Jurkat, Clone E6-1 (cell line): Measurements from ENCODE around the gene ATXN2.
"Not testable (repeated sequence)": the region's sequence is repeated elsewhere in the genome, so short reads cannot be mapped to it uniquely, and the experiment has no call there.

Experiments used
- DNase-seq: peaks from one replicate; pipeline ENCODE4 v3.0.0-alpha.2; 2011; ENCODE audit warnings: low read depth, low spot score
- H3K4me3 ChIP-seq: 2 replicates; pipeline ENCODE4 v1.5.1; 2011; ENCODE audit warnings: mild to moderate bottlenecking, low read length, control low read depth, moderate library complexity

ATXN2 gene

DNA sequence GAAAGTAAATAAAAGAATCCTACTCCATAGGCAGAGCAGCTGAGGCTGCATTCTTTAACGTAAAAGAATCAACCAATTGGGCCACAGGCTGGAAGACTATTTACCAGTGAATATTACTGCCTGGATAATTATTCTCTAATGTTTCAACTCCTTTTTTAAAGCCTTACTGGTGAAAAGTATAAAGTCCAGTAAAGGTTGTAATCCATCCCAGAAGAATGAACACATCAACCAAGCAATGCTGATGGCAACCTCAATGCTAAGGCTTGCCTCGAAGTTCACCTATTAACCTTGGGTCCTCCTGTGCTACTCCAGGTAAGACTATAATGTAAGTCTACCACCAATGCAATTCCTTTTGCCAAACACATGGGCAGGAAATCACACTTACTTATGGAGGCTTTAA is 77.3 kb downstream of the ATXN2 start:
- DNase-seq: no peak
- H3K4me3 ChIP-seq: no peak overlapping the region

DNA sequence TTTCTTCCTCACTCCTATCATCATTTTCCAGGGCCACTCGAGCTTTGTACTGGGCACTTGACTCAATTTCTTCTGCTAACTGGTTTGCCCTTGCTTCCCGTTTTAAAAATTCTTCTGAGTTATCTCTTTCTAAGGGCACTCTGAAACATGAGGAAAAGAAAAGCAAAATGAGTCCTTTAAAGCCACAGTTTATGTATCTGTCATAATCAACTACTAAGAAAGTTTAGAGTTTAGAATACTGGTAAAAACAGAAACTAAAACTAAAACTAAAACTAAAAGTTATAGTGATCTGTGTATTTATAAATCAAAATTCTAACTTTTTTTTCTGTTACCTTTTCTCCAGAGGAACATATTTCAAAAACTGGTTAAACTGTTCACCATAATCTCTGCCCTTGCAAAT is 79.2 kb downstream of the ATXN2 start:
- DNase-seq: no peak
- H3K4me3 ChIP-seq: no peak overlapping the region

DNA sequence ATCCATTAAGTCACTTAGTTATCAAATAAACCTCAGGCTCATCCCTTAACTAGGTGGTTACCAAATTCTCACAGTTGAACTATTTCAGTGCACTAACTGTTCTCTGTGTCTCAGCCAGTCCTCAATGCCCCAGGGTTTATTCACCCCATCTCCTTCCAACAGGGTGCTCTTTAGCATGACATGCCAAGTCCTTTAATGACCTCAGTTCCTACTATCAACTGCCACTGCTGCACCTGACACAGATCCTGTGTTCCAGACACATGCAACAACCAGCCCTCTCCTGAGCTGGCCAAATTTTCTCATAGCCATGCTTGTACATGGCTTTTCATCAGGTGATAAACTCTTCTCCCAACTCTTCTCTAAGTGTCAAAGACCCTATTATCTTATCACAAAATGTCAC is 80.0 kb downstream of the ATXN2 start:
- no peak for DNase-seq
- H3K4me3 ChIP-seq: no peak overlapping the region

DNA sequence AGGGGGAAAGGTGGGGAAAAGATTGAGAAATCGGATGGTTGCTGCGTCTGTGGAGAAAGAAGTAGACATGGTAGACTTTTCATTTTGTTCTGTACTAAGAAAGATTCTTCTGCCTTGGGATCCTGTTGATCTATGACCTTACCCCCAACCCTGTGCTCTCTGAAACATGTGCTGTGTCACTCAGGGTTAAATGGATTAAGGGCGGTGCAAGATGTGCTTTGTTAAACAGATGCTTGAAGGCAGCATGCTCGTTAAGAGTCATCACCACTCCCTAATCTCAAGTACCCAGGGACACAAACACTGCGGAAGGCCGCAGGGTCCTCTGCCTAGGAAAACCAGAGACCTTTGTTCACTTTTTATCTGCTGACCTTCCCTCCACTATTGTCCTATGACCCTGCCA is 91.4 kb downstream of the ATXN2 start:
- DNase-seq, H3K4me3 ChIP-seq: not testable (repeated sequence)

DNA sequence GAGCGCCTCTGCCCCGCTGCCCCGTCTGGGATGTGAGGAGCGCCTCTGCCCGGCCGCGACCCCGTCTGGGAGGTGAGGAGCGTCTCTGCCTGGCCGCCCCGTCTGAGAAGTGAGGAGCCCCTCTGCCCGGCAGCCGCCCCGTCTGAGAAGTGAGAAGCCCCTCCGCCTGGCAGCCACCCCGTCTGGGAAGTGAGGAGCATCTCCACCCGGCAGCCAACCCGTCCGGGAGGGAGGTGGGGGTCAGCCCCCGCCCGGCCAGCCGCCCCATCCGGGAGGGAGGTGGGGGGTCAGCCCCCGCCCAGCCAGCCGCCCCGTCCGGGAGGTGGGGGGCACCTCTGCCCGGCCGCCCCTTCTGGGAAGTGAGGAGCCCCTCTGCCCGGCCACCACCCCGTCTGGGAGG is 91.9 kb downstream of the ATXN2 start:
- not testable (repeated sequence) for H3K4me3 ChIP-seq, DNase-seq

DNA sequence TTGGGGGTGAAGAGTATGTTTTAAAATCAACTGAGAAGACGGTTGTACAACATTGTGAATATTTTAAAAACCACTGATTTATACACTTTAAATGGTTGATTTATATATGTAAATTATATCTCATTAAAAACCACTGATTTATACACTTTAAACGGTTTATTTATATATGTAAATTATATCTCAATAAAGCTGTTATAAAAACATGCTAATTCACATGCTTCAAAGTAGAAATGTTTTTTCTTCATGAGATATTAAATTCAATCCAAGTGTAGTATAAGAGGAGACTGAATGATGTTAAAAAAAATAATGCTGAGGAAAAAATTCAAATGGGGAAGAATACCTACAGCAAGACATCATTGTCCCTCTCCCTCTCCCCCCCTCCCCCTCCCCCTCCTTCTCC is 92.9 kb downstream of the ATXN2 start:
- no peak for DNase-seq
- H3K4me3 ChIP-seq: no peak overlapping the region

DNA sequence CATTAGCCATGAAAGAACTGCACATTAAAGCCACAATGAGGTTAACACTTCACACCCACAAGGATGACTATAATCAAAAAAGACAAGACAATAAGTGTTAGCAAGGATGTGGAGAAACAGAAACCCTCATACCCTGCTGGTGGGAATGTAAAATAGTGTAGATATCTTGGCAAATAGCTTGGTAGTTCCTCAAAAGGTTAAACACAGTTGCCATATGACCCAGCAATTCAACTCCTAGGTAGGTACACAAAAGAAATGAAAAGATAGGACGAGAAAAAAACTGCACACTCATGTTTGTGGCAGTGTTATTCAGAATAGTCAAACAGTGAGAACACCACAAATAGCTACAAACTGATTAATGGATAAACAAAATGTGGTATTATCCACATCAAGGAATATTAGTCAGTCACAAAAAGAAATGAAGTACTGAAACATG is 93.5 kb downstream of the ATXN2 start:
- peak; percentile 7 for DNase-seq
- no peak overlapping the region for H3K4me3 ChIP-seq

DNA sequence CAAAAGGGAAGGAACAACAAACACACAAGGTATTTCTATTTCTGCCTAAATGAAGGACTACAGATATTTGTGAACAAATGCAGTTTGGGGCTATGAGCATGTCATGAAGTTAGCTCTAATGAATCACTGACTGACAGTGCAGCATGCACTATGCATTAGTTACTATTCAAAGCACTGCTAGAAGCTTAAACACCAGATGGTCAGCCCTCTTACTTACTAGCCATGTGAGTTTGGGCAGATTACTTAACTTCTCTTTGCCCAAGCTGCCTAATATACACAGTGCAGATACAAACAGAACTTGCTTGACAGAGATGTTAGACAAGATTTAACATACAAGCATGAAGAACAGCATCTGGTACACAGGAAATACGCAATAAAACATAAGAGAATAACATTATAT is 96.0 kb downstream of the ATXN2 start:
- no peak overlapping the region for H3K4me3 ChIP-seq
- no peak for DNase-seq

DNA sequence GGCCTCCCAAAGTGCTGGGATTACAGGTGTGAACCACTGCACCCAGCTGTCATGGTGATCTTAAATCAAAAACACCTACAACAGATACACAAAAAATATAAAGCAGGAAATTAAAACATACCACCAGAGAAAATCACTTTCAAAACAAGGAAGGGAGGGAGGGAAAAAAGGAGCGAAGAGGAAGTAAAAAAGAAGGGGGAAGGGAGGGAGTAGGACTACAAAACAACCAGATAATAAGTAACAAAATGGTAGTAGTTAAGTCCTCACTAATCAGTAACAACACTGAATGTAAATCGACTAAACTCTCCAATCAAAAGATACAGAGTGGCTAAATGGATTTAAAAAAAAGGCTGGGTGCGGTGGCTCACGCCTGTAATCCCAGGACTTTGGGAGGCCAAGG is 104.4 kb downstream of the ATXN2 start:
- no peak overlapping the region for H3K4me3 ChIP-seq
- no peak for DNase-seq

DNA sequence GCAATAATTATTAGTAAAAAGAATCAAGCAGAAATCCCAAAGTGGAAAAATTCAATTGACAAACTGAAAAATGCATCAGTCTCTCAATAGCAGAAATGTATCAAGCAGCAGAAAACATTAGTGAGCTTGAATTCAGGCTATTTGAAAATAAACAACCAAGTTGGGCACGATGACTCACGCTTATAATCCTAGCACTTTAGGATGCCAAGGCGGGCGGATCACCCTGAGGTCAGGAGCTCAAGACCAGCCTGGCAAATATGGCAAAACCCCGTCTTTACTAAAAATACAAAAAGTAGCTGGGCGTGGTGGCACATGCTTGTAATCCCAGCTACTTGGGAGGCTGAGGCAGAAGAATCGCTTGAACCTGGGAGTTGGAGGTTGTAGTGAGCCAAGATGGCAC is 106.1 kb downstream of the ATXN2 start:
- H3K4me3 ChIP-seq, DNase-seq: not testable (repeated sequence)

DNA sequence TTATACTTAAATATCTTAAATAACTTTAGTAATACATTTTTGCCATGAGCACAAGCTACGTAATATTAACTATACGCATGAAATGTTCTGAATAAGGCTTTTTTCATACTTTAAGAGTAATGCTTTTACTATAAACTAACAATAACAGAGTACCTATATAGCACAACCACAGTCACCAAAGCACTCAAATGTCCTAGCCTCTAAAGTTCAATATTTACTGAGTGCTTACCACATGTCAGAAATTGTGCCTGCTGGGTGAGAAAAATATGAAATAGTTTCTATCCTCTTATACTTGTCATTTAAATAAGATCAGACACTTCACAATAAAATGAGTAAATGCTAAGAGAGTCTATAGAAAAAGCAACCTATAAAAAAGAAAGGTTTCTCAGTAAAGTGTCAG is 110.3 kb downstream of the ATXN2 start:
- DNase-seq: no peak

DNA sequence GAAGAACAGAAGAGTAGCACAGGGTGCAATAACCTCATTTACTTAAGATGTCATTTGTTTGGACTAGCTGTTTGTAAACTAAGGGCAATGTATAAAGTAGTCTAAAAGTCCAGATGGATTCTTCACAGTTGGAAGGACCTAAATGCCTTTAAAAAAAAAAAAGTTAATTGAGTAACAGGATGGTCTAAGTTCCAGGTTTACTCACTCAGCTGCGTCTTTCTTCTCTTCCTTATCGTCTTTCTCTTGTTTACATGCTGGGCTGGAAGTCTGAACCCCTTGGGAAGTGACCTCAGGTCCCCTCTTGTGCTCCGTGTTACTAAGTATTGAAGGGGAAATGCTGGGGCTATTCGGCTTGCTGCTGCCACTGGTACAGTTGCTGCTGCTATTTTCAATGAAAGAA is 110.8 kb downstream of the ATXN2 start:
- H3K4me3 ChIP-seq: no peak overlapping the region
- DNase-seq: no peak

More for the DNA sequence above, 110.3 kb downstream of the ATXN2 start:
- no peak overlapping the region for H3K4me3 ChIP-seq

DNA sequence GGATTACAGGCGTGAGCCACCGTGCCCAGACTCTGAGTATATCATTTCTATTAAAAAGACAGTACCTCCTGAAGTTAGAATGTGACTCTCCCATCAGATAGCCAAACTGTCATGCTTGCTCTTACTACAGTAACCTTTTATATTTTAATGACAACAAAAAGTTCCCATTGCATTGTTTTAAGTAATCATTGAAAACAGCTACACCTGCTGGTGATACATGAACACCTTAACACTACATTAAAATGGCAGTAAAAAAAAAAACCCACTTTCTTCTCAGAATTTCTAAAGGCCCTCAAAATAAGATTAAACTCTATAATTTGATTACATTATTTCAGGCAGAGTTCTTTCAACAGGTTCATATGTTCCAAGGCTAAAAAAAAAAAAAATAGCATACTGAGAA is 116.7 kb downstream of the ATXN2 start:
- H3K4me3 ChIP-seq: no peak overlapping the region
- DNase-seq: no peak

DNA sequence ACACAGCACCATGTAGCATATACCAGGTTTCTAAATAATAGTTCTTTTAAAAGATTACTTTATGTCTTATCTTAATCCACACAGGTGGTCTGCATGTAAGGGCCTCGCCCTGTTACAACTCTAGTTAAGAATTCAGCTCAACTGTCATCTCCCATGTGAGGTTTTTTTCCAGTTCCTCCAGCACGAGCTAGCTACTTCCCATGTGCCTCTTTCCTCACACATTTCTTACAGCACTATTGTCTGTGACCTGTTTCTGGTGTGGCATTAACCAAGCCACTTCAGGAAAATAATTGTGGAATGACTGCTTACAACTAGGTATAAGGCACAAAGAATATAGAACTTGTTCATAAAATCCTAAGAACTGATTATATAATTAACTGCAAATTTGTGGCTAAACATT is 127.9 kb downstream of the ATXN2 start:
- no peak for DNase-seq
- no peak overlapping the region for H3K4me3 ChIP-seq

DNA sequence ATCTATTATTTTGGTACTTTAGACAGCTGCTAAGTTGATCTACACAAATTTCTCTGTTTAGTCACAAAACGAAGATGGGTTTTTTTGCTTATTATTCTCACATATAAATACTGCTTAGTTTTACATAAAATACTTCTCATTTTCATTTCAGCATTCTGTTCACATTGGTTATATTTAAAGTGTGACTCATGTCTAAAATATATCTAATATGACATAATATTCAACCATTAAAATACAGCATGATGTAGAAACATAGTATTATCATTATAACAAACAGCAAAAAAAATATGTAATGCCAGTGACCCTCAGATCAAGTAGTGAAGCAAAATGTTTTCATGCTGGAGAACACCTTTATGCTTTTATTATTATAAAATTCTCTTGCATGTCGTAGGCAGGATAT is 129.7 kb downstream of the ATXN2 start:
- no peak for DNase-seq
- no peak overlapping the region for H3K4me3 ChIP-seq

DNA sequence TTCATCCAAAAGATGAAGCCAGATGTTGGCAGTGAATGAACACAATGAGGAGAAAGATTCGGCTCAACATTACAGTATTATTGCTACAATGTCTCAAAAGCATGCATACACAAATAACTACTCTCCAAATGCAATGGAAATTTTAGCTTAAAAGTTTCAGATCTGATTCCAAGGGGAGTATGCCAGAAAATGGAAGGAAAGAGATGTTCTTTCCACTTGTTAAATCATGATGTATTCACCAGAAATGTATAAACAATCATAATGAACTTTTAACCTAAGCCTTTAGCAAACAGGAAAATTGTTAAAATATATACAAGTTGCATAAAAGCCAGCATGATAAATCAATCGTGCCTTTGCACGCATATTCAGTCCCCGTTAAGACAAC is 131.3 kb downstream of the ATXN2 start:
- H3K4me3 ChIP-seq: no peak overlapping the region
- no peak for DNase-seq

DNA sequence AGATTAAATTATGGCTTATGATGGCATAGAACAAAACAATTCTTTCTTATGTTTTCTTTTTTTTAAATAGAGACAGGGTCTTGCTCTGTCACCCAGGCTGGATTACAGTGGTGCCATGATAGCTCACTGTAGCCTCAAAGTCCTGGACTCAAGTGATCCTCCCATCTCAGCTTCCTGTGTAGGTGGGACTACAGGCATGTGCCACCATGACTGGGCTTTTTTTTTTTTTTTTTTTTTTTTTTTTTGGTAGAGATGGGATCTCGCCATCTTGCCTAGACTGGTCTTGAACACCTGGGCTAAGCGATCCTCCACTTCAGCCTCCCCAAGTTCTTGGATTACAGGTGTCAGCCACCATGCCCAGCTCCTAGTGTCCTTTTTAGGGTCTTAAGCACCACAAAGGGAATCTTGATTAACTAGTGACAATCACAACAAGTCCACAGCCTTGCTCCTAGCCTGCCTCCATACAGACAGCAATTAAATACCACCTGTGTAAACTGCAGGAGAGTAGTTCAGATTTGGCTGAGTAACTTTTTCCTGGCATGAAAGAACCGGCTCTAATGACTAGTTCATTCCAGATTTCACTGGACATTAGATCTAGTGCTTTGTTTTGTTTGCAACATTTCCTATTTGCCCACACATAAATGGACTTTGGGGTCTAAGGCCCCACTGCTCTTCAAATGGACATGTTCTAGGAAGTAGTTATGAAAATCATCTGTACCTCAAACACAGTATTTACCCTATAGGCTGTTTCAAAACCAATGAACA is 131.8 kb downstream of the ATXN2 start:
- no peak for DNase-seq
- H3K4me3 ChIP-seq: no peak overlapping the region

DNA sequence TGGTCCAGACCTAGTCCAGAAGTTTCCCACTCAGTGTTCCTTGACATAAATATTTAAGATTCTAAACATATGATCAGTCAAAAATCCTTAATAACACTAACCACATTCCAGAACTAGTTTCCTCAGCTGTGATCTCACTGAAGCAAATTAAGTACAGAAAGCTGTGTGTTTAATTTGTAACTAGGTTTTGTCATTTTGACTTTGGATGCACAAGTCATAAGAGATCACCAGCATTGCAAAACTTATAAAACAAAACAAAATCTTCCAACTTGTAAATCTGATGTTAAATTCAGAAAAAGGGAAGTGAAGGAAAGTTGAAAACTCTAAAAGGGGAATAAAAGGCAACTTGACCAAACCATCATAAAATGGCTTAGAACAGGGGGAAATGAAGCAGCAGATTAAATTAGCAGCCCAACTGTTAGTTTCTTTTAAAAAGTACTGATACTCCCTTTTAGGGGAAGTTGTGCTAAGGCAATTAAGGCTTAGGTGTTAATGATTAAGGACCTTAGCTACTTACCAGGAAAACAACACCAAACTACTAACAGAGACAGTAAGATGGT is 136.8 kb downstream of the ATXN2 start:
- H3K4me3 ChIP-seq: no peak overlapping the region
- no peak for DNase-seq

DNA sequence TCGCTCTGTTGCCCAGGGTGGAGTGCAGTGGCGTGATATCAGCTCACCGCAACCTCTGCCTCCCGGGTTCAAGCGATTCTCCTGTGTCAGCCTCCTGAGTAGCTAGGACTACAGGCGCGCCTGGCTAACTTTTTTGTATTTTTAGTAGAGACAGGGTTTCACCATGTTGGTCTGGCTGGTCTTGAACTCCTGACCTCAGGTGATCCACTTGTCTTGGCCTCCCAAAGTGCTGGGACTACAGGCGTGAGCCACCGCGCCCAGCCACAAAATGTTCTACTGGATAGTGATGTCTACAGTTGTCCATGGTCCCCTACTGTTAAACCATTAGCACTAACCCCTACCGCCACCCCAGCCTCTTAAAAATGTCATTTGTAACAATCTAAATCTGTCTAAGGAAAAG is 139.0 kb downstream of the ATXN2 start:
- not testable (repeated sequence) for DNase-seq, H3K4me3 ChIP-seq

DNA sequence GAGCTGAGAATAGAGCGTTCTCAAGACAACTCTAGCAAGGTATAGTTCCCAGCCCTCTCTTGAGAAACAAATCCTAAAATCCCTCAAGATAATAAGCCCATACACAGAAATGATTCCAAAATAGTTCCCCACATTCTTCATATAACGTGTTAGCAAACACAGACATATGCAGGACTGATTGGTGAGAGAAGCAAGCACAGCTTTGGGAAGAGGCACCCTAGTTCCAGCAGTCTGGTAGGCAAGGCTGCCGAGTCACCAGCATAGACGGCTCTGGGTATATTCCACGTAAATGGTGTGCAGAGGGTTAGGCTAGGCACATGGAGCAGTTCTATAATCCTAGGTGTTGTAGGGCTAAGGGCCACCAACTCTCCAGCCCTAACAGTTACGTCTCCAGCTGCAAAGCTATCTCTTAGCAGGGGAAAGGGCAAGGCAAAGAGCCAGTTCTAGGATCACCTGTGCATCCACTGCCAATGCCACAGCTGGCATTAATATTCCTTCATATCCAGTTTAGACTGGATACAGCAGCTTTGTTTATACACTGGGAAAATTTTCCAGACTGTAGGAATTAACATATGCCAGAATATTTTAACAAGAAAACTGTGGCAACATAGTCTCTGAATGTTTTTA is 140.5 kb downstream of the ATXN2 start:
- no peak for DNase-seq
- H3K4me3 ChIP-seq: no peak overlapping the region

DNA sequence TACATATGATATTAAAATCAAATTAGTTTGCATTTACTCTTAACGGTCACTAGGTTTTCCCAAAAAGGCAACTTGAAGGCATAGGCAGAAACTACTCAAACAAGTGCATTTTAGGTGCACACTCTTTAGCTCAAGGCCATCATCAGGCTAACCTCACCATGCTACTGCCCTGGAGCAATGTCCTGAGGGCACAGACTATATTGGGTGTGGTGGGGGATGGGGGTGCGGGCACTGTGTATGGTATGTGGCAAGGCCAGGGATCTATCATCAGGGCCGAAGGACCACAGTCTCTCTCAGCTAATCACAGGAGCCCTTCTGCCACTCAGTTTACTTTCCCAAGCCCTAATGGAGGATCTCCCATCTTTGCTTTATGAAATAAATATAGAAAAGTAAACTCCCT is 141.5 kb downstream of the ATXN2 start:
- DNase-seq: no peak
- H3K4me3 ChIP-seq: no peak overlapping the region
